HPDE6-E6E7 (cell line): ENCODE data around the gene CHRNE.

Experiments used
- DNase-seq: peaks from one replicate; pipeline ENCODE4 v3.0.0; 2011; ENCODE audit warnings: missing footprints; ENCODE audit errors: extremely low spot score

The CHRNE gene

DNA sequence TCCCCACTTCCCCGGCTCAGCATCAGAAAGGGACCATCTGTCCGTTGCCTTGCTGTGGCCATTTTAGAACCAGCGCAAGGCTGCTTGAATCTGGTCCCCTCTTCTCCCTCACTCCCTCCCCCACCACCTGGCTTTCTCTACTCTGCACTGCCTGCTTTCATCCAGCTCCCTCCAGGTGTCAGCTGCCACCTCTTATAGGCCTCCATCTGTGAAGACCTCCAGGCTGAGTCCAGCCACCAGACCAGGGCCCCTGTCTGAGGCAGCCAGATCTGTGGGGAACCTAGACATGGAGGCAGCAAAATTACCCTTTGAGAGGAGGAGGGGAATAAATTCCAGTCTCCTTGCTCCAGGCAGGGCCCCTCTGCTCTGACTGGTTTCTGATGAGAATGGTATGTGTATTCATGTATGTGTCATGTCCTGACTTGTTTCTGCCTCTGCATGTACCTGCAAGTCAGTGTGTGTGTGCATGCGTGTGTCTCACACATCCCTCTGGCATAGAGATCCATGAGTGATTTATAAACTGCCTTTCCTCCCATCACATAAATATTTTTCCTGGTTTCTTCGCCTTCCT is 48.7 kb downstream of the CHRNE start:
- DNase-seq: peak; percentile 83

DNA sequence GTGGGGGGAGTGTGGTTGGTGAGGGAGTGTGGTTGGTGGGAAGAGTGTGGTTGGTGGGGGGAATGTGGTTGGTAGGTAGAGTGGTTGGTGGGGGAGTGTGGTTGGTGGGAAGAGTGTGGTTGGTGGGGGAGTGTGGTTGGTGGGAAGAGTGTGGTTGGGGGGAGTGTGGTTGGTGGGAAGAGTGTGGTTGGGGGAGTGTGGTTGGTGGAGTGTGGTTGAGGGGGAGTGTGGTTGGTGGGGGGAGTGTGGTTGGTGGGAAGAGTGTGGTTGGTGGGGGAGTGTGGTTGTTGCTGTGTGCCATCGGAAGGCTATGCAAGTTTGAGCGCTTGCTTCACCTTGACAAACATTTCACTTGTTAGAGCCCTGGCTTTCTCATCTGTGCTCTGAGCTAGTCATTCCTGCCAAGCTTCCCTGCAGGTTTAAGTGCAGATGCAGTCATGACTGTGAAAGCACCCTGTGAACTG is 49.7 kb downstream of the CHRNE start:
- no peak for DNase-seq

- no peak for DNase-seq
Observed at GRCh38 chr17:4852567-4853207, 50.2 kb downstream of the CHRNE start.

GRCh38 chr17:4851084-4851483 is 51.8 kb downstream of the CHRNE start:
- no peak for DNase-seq

DNA sequence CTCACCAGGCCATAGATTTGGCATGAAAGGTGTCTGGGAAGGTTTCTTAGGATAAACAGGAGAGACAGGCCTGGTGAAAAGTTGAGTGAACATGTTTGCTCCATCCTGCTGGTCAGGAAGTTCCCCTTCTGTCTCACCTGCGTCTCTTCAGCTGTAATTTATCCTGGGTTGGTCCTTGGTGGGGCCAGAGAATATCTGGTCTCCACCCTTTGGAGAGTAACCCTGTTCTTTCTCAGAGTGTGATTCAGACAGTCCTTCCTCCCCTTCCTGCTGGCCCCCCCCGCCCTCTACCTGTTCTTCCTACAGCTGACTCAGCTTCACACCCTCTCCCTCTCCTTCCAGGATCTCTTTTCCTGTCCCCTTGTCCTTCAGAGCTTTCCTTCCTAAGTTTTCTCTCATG is 52.7 kb downstream of the CHRNE start:
- peak; percentile 83 for DNase-seq

DNA sequence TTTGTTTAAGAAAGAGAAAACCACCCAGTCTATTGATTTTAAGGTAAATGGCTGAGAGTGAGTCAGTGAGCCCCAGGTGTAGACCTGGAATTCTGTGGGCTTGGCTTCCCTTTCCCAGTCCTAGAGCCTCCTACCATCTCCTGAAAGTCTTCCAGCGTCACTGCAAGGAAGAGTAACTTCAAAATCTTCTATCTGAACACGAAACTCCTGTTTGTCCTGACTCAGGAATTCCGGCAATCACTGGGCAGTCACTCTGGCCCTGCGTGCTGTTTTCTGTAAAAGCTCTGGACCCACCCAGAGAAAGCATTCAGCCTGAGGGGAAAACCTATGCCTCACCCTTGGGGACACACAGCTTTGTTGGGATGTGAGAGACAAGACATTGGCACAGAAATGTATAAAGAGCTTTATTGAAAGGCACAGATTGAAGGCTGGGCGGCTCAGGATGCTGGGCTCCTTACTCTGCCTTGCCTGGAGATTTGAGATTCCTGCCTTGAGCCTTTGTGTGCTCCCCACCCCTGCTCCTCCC is 53.8 kb downstream of the CHRNE start:
- peak; percentile 78 for DNase-seq
